Coronary artery (tissue), 2 donors: ENCODE measurements around the gene PLA2R1.

Source experiments
- DNase-seq: peaks from one replicate; pipeline ENCODE4 v3.0.0-alpha.2; 2017; ENCODE audit warnings: low spot score
- H3K27ac ChIP-seq, 2 donors: fragments of 200-600 bp; sonication (generic); one replicate each; pipeline ENCODE4 v1.5.1; 2016 to 2019
- H3K4me3 ChIP-seq: fragments of 200-600 bp; sonication (generic); 2 replicates; pipeline ENCODE4 v1.5.1; 2016; ENCODE audit warnings: mild to moderate bottlenecking, moderate library complexity
- TF ChIP-seq, protein P1 (sequence below): fragments of 200-600 bp; sonication (generic); IDR thresholded peaks from one replicate; pipeline ENCODE4 v1.5.1; 2019; ENCODE audit warnings: antibody characterized with exemption

Gene PLA2R1

GRCh38 chr2:159985656-159986055, 76.8 kb downstream of the PLA2R1 start:
- TF ChIP-seq, protein P1, sequence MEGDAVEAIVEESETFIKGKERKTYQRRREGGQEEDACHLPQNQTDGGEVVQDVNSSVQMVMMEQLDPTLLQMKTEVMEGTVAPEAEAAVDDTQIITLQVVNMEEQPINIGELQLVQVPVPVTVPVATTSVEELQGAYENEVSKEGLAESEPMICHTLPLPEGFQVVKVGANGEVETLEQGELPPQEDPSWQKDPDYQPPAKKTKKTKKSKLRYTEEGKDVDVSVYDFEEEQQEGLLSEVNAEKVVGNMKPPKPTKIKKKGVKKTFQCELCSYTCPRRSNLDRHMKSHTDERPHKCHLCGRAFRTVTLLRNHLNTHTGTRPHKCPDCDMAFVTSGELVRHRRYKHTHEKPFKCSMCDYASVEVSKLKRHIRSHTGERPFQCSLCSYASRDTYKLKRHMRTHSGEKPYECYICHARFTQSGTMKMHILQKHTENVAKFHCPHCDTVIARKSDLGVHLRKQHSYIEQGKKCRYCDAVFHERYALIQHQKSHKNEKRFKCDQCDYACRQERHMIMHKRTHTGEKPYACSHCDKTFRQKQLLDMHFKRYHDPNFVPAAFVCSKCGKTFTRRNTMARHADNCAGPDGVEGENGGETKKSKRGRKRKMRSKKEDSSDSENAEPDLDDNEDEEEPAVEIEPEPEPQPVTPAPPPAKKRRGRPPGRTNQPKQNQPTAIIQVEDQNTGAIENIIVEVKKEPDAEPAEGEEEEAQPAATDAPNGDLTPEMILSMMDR: no peak
- no peak for DNase-seq
- Histone ChIP-seq H3K27ac (no peak overlapping the region), H3K4me3 (no peak overlapping the region)

DNA sequence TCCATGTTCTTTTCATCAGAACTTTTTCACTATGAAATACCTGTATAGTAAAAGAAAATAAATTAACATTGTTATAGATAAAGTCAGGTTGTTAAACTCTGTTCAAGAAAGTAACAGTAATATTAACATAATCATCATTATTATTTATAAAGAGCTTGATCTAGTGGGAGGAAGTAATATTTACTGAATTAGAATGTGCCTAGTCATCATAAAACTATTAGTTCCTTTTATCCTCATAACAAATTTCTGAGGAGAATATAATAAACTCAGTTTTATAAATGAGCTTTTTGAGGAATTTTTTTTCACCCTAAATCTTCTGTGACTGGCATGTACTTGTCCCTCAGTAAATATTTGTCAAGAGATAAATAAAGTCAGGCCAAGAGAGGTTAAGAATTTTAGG, 78.4 kb downstream of the PLA2R1 start:
- Histone ChIP-seq H3K4me3 (no peak overlapping the region), H3K27ac (no peak overlapping the region)
- TF ChIP-seq, protein P1: no peak
- DNase-seq: no peak

- Histone ChIP-seq H3K27ac (no peak overlapping the region), H3K4me3 (no peak overlapping the region)
- DNase-seq: no peak
- TF ChIP-seq, protein P1: no peak
These were observed 79.3 kb downstream of the PLA2R1 start for GRCh38 chr2:159982842-159983785.

- TF ChIP-seq, protein P1: no peak
- H3K27ac ChIP-seq: no peak overlapping the region
- H3K4me3 ChIP-seq: no peak overlapping the region
- DNase-seq: no peak
These were observed 80.1 kb downstream of the PLA2R1 start for GRCh38 chr2:159982270-159982669.

DNA sequence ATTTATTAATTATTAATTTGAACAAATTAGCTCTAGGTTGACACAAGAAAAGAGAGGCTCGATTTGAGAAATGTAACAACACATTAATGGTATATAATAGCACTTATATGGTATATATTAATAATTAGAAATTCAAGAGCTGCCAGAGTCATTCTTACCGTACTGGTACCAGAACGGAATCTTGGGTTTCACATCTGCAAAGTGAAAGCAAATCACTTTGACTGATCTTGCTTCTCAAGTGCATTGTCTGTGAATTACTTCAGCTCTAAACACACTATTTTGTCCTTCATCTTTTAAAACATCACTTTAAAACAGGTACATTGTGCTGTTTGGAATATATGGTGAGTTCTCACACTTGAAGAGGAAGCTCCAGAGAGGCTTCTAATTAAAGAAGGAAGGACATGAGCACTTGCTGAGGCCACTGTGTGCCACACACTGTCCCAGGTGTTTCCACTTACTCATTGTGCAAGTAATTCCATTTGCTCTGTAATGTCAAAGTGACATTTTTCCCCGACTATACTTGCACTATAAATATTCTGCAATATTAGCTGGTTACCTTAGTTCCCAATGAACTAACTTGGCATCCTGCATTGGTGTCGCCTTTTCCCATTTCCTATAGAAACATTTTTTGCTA, 85.8 kb downstream of the PLA2R1 start:
- H3K4me3 ChIP-seq: no peak overlapping the region
- no peak for DNase-seq
- TF ChIP-seq, protein P1: no peak
- no peak overlapping the region for H3K27ac ChIP-seq

- Histone ChIP-seq H3K27ac (no peak overlapping the region), H3K4me3 (no peak overlapping the region)
- TF ChIP-seq, protein P1: no peak
- DNase-seq: no peak
These were observed 89.1 kb downstream of the PLA2R1 start for GRCh38 chr2:159973325-159973724.
